ENCODE data around the gene TRAF1. TPM values are rescaled to one million over a fixed set of nuclear protein-coding genes. Genes with fewer than 3 reads are reported as not detected.

The TRAF1 gene
- total RNA-seq, 1 experiment from 2014 or later, result 1.4 TPM

DNA sequence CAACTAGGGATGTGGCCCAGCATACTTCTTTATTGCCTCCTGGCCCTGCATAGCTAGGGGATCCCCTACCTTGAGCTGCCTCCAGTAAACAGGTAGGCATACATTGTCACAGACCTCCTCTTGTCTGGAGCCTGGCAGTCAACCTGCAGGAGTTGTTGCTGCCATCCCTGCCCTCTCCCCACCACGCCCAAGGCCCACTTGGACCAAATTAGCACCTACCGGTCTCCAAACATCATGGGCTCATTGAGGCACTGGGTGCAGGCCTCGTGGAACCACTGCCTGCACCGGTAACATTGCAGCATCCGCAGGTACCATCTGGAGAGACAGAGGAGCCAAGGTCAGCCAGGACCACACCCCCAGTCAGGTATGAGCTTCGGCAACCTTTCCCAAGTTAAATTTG is 59.9 kb downstream of the TRAF1 start:
- Histone ChIP-seq H4K20me1 (ENCODE audit: control insufficient read depth, insufficient read depth, insufficient read length) (no peaks in the 10 kb centered on the region), H2AFZ (ENCODE audit: low read length) (no peak overlapping the region), H2BK12ac (ENCODE audit: insufficient read length, low read depth, low read length) (no peak overlapping the region), H3K4ac (ENCODE audit: low read depth, low read length) (no peak overlapping the region), H4K91ac (ENCODE audit: insufficient read length, low read depth, low read length) (no peak overlapping the region), H2BK20ac (ENCODE audit: low read depth, low read length, poor library complexity, severe bottlenecking) (no peak overlapping the region), H3K9ac (ENCODE audit: extremely low read depth, insufficient read length, low read length) (no peak overlapping the region), H2BK120ac (ENCODE audit: low read depth, low read length, poor library complexity, severe bottlenecking) (no peak overlapping the region), H3K27me3 (ENCODE audit: insufficient read depth, low read length) (no peaks in the 10 kb centered on the region), H3K23ac (ENCODE audit: insufficient read length, low read depth, low read length) (no peak overlapping the region), H3K23me2 (ENCODE audit: insufficient read length, low read depth, low read length, poor library complexity, severe bottlenecking) (no peaks in the 10 kb centered on the region), H3K56ac (ENCODE audit: insufficient read length, low read depth, low read length) (no peak overlapping the region), H3K9me3 (ENCODE audit: control insufficient read depth, low read depth, low read length) (no peaks in the 10 kb centered on the region), H3T11ph (ENCODE audit: low read length) (no peak overlapping the region), H3K14ac (ENCODE audit: insufficient read depth, low read length) (no peak overlapping the region), H2AK5ac (ENCODE audit: insufficient read length, low read length) (no peak overlapping the region), H3K18ac (ENCODE audit: insufficient read length, low read depth, low read length) (no peak overlapping the region), H3K27ac (ENCODE audit: insufficient read length, low read depth, low read length) (no peak overlapping the region), H3K4me1 (ENCODE audit: insufficient read depth, low read length) (no peaks in the 10 kb centered on the region), H2BK15ac (ENCODE audit: low read depth, low read length) (no peak overlapping the region), H3K79me2 (ENCODE audit: insufficient read depth, low read length) (no peaks in the 10 kb centered on the region), H4K8ac (replicated peaks; ENCODE audit: insufficient read length, low read depth, low read length) (no peak overlapping the region), H4K5ac (ENCODE audit: insufficient read length, low read depth, low read length) (no peak overlapping the region), H3K4me2 (ENCODE audit: insufficient read depth, insufficient read length, low read length) (no peak overlapping the region), H2BK5ac (ENCODE audit: insufficient read length, low read length) (no peak overlapping the region), H3K79me1 (ENCODE audit: insufficient read depth, low read depth, low read length, poor library complexity, severe bottlenecking) (no peaks in the 10 kb centered on the region)
- WGBS (ENCODE audit: extremely low coverage, insufficient read length, low lambda C conversion rate), result no CpG with 5 or more reads among the region's 6 CpGs
- no peaks in the 10 kb centered on the region for H3K27me3 Mint-ChIP-seq (ENCODE audit: low read depth)
- H3K9me3 Mint-ChIP-seq, result no peaks in the 10 kb centered on the region
- peaks cover 2 to 55% (median 11%) of the 10 kb centered on the region in 3 experiments; a peak in 5 of 7 replicates for H3K36me3 Mint-ChIP-seq (ENCODE audit: insufficient read depth in 1 of 3, low read depth in 3 of 3)
- H3K27ac Mint-ChIP-seq, result no peak overlapping the region; a peak in 1 of 7 replicates
- H3K4me1 Mint-ChIP-seq, result peaks cover 11 to 24% of the 10 kb centered on the region in 2 experiments; a peak in 3 of 4 replicates
- TF ChIP-seq, protein P1, sequence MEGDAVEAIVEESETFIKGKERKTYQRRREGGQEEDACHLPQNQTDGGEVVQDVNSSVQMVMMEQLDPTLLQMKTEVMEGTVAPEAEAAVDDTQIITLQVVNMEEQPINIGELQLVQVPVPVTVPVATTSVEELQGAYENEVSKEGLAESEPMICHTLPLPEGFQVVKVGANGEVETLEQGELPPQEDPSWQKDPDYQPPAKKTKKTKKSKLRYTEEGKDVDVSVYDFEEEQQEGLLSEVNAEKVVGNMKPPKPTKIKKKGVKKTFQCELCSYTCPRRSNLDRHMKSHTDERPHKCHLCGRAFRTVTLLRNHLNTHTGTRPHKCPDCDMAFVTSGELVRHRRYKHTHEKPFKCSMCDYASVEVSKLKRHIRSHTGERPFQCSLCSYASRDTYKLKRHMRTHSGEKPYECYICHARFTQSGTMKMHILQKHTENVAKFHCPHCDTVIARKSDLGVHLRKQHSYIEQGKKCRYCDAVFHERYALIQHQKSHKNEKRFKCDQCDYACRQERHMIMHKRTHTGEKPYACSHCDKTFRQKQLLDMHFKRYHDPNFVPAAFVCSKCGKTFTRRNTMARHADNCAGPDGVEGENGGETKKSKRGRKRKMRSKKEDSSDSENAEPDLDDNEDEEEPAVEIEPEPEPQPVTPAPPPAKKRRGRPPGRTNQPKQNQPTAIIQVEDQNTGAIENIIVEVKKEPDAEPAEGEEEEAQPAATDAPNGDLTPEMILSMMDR (conservative IDR thresholded peaks at IDR 0.05), result no peak
- no peak for DNase-seq
- no peak overlapping the region for H3K4me3 Mint-ChIP-seq
